ENCODE measurements around the gene METTL1. TPM values are rescaled to one million over a fixed set of nuclear protein-coding genes. Genes with fewer than 3 reads are reported as not detected.

METTL1 gene
- total RNA-seq, 1 experiment from 2014 or later: 17.9 TPM

GRCh38 chr12:57724936-57725740, 46.8 kb downstream of the METTL1 start:
- TF ChIP-seq, protein P1, sequence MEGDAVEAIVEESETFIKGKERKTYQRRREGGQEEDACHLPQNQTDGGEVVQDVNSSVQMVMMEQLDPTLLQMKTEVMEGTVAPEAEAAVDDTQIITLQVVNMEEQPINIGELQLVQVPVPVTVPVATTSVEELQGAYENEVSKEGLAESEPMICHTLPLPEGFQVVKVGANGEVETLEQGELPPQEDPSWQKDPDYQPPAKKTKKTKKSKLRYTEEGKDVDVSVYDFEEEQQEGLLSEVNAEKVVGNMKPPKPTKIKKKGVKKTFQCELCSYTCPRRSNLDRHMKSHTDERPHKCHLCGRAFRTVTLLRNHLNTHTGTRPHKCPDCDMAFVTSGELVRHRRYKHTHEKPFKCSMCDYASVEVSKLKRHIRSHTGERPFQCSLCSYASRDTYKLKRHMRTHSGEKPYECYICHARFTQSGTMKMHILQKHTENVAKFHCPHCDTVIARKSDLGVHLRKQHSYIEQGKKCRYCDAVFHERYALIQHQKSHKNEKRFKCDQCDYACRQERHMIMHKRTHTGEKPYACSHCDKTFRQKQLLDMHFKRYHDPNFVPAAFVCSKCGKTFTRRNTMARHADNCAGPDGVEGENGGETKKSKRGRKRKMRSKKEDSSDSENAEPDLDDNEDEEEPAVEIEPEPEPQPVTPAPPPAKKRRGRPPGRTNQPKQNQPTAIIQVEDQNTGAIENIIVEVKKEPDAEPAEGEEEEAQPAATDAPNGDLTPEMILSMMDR (conservative IDR thresholded peaks at IDR 0.05): no peak
- TF ChIP-seq EZH2 (IDR thresholded peaks at IDR 0.05; ENCODE audit: low read depth): no peak
- no peaks in the 10 kb centered on the region for H3K9me3 ChIP-seq (ENCODE audit: insufficient read depth, low read depth)
- H3K4me1 ChIP-seq (replicated peaks; ENCODE audit: insufficient read depth): no peaks in the 10 kb centered on the region
- no peaks in the 10 kb centered on the region for H3K9me2 ChIP-seq (ENCODE audit: insufficient read depth)
- no peak overlapping the region for H3K4me2 ChIP-seq
- no peak overlapping the region for H2AFZ ChIP-seq
- no peaks in the 10 kb centered on the region for H3K79me2 ChIP-seq (ENCODE audit: low read depth)
- H3K27me3 ChIP-seq (ENCODE audit: insufficient read depth, low read depth): no peaks in the 10 kb centered on the region; the same call in 1 of the 2 replicates
- DNase-seq: no peak
- intact Hi-C loops (cut with micrococcal nuclease; ENCODE audit: unreplicated experiment): loop anchor here (10.0 kb wide), 1 partner anchor 130 kb away; the partner anchor contains the start of gene PIP4K2C
- no peak overlapping the region for H3K4me3 ChIP-seq
- H4K20me1 ChIP-seq (ENCODE audit: insufficient read depth): no peaks in the 10 kb centered on the region
- POLR2A ChIA-PET (ENCODE audit: unreplicated experiment): interaction anchor here (0.6 kb wide), 1 partner anchor 11 kb away, joined by 3 read pairs; no protein-coding TSS in a partner anchor
- no TSS peak for BruUV-seq (replicated peaks)
- H3K27ac ChIP-seq: no peak overlapping the region
- no peaks in the 10 kb centered on the region for H3K36me3 ChIP-seq (ENCODE audit: low read depth)
- no peaks in the 10 kb centered on the region for H3F3A ChIP-seq (ENCODE audit: insufficient read depth, low read depth)
- CTCF ChIA-PET: interaction anchor here (1.0 kb wide), 1 partner anchor 142 kb away, joined by 5 read pairs; no protein-coding TSS in a partner anchor

GRCh38 chr12:57724003-57724935, 47.6 kb downstream of the METTL1 start:
- CTCF ChIA-PET: no interaction called here
- Histone ChIP-seq H3K27me3 (ENCODE audit: insufficient read depth, low read depth) (no peaks in the 10 kb centered on the region), H3K36me3 (ENCODE audit: low read depth) (no peaks in the 10 kb centered on the region), H3K27ac (no peak overlapping the region), H3K4me2 (no peak overlapping the region), H3K4me1 (replicated peaks; ENCODE audit: insufficient read depth) (no peaks in the 10 kb centered on the region), H3K79me2 (ENCODE audit: low read depth) (no peaks in the 10 kb centered on the region), H2AFZ (no peak overlapping the region), H3K4me3 (no peak overlapping the region), H3F3A (ENCODE audit: insufficient read depth, low read depth) (no peaks in the 10 kb centered on the region), H3K9me3 (ENCODE audit: insufficient read depth, low read depth) (no peaks in the 10 kb centered on the region), H4K20me1 (ENCODE audit: insufficient read depth) (no peaks in the 10 kb centered on the region), H3K9me2 (ENCODE audit: insufficient read depth) (no peaks in the 10 kb centered on the region)
- TF ChIP-seq, protein P1 (conservative IDR thresholded peaks at IDR 0.05): no peak
- no peak for TF ChIP-seq EZH2 (IDR thresholded peaks at IDR 0.05; ENCODE audit: low read depth)
- POLR2A ChIA-PET (ENCODE audit: unreplicated experiment): no interaction called here
- intact Hi-C loops (cut with micrococcal nuclease; ENCODE audit: unreplicated experiment): loop anchor here (10.0 kb wide), 1 partner anchor 129 kb away; the partner anchor contains the start of gene PIP4K2C
- no TSS peak for BruUV-seq (replicated peaks)
- no peak for DNase-seq

GRCh38 chr12:57723630-57723962, 48.3 kb downstream of the METTL1 start:
- DNase-seq: no peak
- no peaks in the 10 kb centered on the region for H3K27me3 ChIP-seq (ENCODE audit: insufficient read depth, low read depth)
- no peak overlapping the region for H3K4me3 ChIP-seq
- BruUV-seq (replicated peaks): no TSS peak
- CTCF ChIA-PET: no interaction called here
- POLR2A ChIA-PET (ENCODE audit: unreplicated experiment): no interaction called here
- H3K36me3 ChIP-seq (ENCODE audit: low read depth): no peaks in the 10 kb centered on the region
- intact Hi-C loops (cut with micrococcal nuclease; ENCODE audit: unreplicated experiment): loop anchor here (10.0 kb wide), 1 partner anchor 129 kb away; the partner anchor contains the start of gene PIP4K2C
- no peaks in the 10 kb centered on the region for H4K20me1 ChIP-seq (ENCODE audit: insufficient read depth)
- no peaks in the 10 kb centered on the region for H3K4me1 ChIP-seq (replicated peaks; ENCODE audit: insufficient read depth)
- TF ChIP-seq, protein P1 (conservative IDR thresholded peaks at IDR 0.05): no peak
- no peak for TF ChIP-seq EZH2 (IDR thresholded peaks at IDR 0.05; ENCODE audit: low read depth)
- H3K27ac ChIP-seq: no peak overlapping the region
- H3K9me3 ChIP-seq (ENCODE audit: insufficient read depth, low read depth): no peaks in the 10 kb centered on the region
- no peaks in the 10 kb centered on the region for H3K9me2 ChIP-seq (ENCODE audit: insufficient read depth)
- H3F3A ChIP-seq (ENCODE audit: insufficient read depth, low read depth): no peaks in the 10 kb centered on the region
- H3K4me2 ChIP-seq: no peak overlapping the region
- H2AFZ ChIP-seq: no peak overlapping the region
- H3K79me2 ChIP-seq (ENCODE audit: low read depth): no peaks in the 10 kb centered on the region

Measured in PC-9 (cell line).